SU-DHL-6 (cell line): ENCODE data around the gene RADIL.

ENCODE experiments used
- EZH2phosphoT487 ChIP-seq: fragments of 200-600 bp; sonication (generic), shearing (Covaris generic); conservative IDR thresholded peaks from 2 replicates; pipeline ENCODE4 v1.6.1; 2018; ENCODE audit warnings: mild to moderate bottlenecking, antibody characterized with exemption, low read length, moderate library complexity, mixed read lengths
- TF ChIP-seq, protein P1 (sequence below): fragments of 200-600 bp; sonication (generic); IDR thresholded peaks from one replicate; pipeline ENCODE4 v1.5.1; 2017; ENCODE audit warnings: antibody characterized with exemption, mild to moderate bottlenecking, low read length, moderate library complexity; ENCODE audit not compliant: insufficient read depth, poor library complexity, severe bottlenecking

DNA sequence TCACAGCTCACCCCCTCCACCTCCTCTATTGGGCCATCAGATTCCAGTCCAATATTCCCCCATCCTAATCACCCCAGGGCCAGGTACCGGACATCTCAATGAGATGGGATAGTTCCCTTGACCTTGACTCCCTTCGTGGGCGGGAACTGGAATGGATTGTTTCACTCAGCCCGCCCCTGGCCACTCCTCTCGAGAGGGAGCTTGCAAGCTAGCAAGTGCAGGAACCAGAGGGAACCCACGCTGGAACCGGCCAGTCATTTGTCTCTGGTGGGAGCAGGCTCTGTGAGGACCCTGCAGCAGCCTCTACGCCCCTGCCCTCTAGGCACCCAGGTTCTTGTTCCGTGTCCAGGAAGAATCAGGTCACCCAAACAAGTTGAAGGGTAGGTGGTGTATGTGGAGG lies 11.0 kb upstream of the RADIL start:
- TF ChIP-seq, protein P1, sequence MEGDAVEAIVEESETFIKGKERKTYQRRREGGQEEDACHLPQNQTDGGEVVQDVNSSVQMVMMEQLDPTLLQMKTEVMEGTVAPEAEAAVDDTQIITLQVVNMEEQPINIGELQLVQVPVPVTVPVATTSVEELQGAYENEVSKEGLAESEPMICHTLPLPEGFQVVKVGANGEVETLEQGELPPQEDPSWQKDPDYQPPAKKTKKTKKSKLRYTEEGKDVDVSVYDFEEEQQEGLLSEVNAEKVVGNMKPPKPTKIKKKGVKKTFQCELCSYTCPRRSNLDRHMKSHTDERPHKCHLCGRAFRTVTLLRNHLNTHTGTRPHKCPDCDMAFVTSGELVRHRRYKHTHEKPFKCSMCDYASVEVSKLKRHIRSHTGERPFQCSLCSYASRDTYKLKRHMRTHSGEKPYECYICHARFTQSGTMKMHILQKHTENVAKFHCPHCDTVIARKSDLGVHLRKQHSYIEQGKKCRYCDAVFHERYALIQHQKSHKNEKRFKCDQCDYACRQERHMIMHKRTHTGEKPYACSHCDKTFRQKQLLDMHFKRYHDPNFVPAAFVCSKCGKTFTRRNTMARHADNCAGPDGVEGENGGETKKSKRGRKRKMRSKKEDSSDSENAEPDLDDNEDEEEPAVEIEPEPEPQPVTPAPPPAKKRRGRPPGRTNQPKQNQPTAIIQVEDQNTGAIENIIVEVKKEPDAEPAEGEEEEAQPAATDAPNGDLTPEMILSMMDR, result no peak
- no peak for TF ChIP-seq EZH2phosphoT487
